GM06990 (cell line): ENCODE measurements around the gene TANGO6.

Experiments
- DNase-seq: peaks from one replicate; pipeline ENCODE4 v3.0.0-alpha.2; 2011; ENCODE audit not compliant: insufficient read length; ENCODE audit errors: extremely low read depth
- H3K27me3 ChIP-seq: replicated peaks from 2 replicates; pipeline ENCODE4 v1.6.0; 2011; ENCODE audit warnings: low read length; ENCODE audit not compliant: control insufficient read depth, insufficient read depth
- H3K36me3 ChIP-seq: 2 replicates; pipeline ENCODE4 v1.5.1; 2011; ENCODE audit warnings: low read length; ENCODE audit not compliant: control insufficient read depth, insufficient read depth
- H3K4me3 ChIP-seq: replicated peaks from 2 replicates; pipeline ENCODE4 v1.5.1; 2011; ENCODE audit warnings: low read depth, mild to moderate bottlenecking, control low read depth, low read length
- CTCF ChIP-seq: IDR thresholded peaks from 2 replicates; pipeline ENCODE4 v1.5.1; 2011; ENCODE audit warnings: low read length, control low read depth, mild to moderate bottlenecking, inconsistent platforms; ENCODE audit not compliant: insufficient read depth, poor library complexity, severe bottlenecking

Gene TANGO6

GRCh38 chr16:68843482-68844210, at the start of gene TANGO6:
Gene TANGO6, plus strand, starts transcription at chr16:68843531. Its CDS starts 87 bp downstream, at chr16:68843618.
- no peaks in the 10 kb centered on the region for H3K36me3 ChIP-seq
- no peaks in the 10 kb centered on the region for H3K27me3 ChIP-seq
- peak within 1 kb of the TSS; percentile 78 for H3K4me3 ChIP-seq
- DNase-seq, result peak; percentile 91
- TF ChIP-seq CTCF, result peak; percentile 55

- TF ChIP-seq CTCF, result no peak
- no peak for DNase-seq
- Histone ChIP-seq H3K4me3 (no peak overlapping the region), H3K27me3 (no peaks in the 10 kb centered on the region), H3K36me3 (no peaks in the 10 kb centered on the region)
Observed at GRCh38 chr16:68798398-68798797, 44.9 kb upstream of the TANGO6 start.

GRCh38 chr16:68800257-68800875, 43.0 kb upstream of the TANGO6 start:
- no peaks in the 10 kb centered on the region for H3K36me3 ChIP-seq
- H3K4me3 ChIP-seq, result no peak overlapping the region
- peak; percentile 53 for DNase-seq
- TF ChIP-seq CTCF, result peak; percentile 67
- H3K27me3 ChIP-seq, result no peaks in the 10 kb centered on the region

GRCh38 chr16:68802190-68802589, 41.1 kb upstream of the TANGO6 start:
- no peak overlapping the region for H3K4me3 ChIP-seq
- H3K36me3 ChIP-seq, result no peaks in the 10 kb centered on the region
- no peak for TF ChIP-seq CTCF
- DNase-seq, result no peak
- no peaks in the 10 kb centered on the region for H3K27me3 ChIP-seq

GRCh38 chr16:68806422-68806821, 36.9 kb upstream of the TANGO6 start:
- no peak overlapping the region for H3K4me3 ChIP-seq
- H3K27me3 ChIP-seq, result no peaks in the 10 kb centered on the region
- no peaks in the 10 kb centered on the region; the same call in 1 of the 2 replicates for H3K36me3 ChIP-seq
- TF ChIP-seq CTCF, result no peak
- no peak for DNase-seq
